GM19438 (cell line): ENCODE results near the gene ITGA11.

ENCODE experiments used
- ATAC-seq: cut with Tn5 transposase; IDR thresholded peaks from one replicate; pipeline ENCODE4 v1.9.1; 2021; ENCODE audit warnings: low read depth; ENCODE audit not compliant: unreplicated experiment

ITGA11 gene

DNA sequence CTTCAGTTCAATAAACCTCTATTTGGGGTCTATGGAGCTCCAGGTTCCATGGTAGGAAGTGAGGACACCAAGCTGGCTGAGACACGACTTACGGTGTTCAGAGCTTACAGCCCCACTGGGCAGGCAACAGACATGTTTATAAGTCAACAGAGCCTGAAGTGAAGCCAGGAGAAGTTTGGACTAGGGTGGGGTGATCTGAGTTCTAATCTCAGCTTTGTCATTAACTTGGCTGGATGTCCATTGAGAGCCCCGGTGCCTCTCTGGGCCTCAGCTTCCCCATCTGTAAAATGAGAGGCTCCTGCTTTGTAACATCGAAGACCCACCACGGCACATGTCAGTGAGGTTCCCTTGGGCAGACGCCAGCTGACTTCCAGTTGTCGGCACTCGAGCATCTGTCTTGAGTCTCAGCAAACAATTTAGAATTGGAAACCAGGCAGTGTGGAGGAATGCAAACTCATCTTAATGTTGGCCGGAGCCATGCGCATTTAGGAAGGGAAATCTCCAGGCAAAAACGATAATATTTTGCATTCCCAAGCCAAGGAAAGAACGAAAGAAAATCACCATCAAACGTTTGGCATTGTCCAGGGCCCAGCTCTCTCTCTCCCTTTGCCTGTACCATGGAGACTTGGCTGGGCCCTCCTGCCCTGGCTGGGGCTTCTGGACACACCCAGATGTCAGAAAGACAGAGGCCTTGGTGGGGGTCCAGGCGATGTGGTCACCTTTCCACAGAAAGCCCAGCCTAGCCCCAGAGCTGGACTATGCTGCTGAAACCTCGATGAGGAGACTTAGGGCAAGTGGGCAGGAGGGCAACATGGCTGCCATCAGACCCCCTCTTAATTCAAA is 18.4 kb downstream of the ITGA11 start:
- no peak for ATAC-seq

DNA sequence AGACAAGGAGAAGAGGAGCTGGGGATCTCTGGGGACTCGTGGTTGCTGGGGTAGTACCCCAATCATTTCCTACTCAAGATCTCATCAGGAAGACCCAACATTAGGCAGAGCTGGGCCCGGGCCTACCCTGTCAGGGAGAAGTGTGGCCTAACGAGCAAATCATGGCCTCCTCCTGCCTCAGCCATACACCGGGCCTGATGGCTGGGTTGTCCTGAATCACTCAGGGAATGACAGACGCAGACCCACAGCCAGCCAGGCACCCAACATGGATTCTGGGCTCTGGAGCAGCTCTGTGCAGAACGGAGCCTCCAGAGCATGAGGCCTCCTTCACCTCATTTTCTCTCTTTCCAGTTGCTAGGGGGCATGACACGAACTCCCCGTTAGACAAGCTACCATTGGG is 19.7 kb downstream of the ITGA11 start:
- ATAC-seq = no peak

DNA sequence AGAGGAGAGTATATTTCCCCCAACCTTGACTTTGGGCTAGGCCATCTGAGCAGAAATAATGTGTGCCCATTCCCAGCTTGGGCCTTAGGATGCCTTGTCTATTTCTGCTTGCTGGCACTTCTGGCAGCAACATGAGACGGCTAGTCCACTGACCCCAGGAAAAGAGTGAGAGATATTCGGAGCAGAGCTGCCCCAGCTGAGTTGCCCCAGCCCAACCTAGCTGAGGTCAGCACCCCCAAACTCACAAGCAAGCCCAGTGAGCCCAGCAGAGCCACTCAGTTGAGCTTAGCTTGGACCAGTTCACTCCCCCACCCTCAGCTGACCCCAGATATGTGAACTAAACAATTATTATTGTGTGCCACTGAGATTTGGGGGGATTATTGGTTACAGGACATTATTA is 20.2 kb downstream of the ITGA11 start:
- ATAC-seq = no peak

DNA sequence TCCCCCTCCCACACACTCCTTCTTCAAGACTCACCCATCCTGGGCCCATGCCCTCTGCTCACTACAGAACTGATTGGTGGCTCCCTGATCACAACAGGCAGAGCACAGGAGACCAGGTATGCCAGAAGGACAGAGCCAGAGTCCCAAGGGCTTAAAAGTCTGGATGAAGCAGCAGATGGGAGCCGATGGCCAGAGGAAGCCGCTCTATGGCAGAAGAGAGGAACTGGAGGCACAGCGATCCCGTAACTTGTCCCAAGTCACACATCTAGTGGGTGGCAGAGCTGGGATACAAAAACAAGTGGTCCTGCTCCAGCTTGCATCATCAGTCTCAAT is 20.7 kb downstream of the ITGA11 start:
- ATAC-seq = no peak

DNA sequence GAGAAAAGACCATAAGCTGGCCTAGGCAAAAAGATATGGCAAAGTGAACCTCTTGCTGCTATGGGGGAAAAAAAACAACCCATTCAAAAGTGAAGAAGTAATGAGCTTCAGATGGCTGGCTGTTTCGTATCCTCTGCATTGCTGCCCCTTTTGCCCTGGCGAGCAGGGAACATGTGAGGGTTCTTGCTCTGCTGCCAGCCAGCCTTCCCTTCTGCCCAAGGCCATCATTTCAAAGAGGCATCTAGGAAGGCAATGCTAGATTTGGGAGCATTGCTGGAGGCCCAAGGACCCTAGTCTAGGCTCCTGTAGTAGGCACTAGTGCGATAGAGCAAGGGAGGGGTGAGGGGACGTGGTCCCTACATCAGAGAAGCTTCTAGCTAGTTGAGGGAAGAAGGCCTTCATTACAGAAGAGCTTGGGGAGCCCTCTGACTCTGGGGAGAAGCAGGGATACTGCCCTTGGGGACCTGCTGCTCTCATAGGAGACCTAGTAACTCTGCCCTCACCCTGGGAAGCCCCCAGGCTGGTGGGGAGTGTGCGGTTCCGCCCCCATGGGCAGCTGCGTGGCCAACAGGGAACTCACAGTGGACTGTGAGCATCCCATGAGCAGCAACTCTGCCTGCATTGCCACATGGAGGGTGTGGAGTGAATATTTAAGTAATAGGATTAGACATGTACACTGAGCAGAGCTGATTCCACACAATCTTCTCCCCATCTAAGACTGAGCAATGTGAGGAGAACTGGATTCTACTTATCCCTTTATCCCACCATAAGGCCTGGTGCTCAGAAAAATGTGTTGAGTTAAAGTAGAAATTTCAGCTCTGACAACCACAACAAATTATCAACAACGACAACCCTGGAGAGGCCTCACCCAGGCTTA is 21.3 kb downstream of the ITGA11 start:
- no peak for ATAC-seq

DNA sequence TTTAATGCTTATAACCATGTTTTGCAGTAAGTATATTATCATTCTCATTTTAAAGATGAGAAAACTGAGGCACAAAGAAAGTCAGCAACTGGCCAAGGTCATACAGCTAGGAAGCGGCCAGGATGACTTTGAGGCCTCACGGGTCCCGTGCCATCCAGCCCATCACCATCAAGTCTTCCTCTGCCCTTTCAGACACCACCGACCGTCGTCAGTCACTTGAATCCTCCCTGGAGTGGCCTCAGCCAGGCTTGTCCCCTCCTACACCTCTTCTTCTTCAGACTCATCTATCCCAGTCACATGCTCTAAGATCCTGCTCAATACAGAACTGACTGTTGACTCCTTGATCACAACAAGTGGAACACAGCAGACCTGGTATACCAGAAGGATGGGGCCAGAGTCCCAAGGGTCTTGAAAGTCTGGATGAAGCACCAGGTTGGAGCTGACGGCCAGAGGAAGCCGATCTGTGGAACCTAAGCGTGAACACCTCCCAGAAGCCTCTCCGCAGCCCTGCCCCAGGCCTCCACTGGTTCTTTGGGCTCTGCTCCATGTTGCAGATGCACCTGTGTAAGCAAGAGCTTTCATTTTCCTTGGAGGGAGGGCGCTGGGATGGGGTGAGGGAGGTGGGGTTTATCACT is 22.1 kb downstream of the ITGA11 start:
- no peak for ATAC-seq

DNA sequence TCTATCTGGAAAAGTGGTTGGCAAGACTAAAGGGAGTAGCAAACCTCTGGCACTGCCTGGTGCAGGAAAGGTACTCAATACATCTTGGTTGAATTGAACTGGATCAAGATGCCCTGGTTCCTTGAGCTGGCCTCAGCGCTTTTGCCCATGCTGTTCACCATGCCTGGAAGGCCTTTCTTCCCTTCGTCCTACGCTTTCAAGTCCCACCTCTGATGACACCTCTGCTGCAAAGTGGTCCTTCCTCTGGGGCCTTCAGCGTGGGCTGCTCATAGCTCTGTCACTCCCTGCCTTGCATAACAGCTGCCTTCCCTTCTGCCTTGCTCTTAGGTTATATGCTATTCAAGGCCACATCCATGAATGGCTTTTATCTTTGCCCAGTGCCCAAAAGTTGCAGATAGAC is 23.0 kb downstream of the ITGA11 start:
- ATAC-seq = no peak

DNA sequence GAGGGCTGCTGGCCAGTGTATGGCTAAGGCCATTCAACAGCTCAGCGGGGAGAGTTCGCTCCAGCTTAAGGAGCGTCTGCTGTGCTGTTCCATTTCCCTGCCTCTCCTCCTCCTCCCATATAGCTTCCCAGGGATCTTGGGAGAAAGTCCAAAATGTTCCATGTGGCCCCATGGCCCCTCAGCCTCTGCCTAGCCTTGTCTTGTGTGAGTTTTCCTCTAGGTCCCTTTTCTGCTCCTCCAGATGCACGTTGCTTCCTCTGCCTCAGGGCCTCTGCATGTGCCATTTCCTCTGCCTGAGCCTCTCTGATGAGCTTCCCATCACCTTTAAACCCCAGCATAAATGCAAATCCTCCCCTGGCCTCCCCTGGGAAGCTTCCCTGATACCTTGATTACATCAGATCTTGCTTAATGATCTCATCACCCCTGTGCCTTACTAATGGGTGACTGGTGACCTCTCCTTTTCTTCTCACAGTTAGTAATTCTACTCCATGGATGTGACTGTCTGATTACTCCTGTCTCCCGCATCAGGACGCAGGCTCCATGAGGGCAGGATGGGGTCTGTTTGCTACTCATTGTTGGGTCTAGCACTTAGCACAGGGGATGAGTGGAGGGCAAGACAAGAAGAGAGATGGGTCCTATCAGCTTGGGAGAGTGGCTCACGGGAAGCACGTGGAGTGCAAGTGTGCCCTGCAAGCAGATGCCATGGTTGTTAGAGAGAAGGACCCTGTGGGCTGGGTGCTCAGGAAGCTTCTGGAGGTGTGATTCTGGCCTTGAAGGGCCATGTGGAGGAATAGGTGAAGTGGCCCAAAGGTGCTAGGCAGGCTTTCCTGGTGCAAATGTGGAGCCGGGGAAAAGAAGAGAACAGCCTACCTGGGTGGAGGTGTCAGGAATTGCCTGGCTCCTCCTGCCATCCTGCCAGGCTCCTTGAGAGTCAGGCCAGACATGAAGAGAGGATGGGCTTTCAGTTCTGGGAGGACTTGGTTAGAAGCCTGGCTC is 23.8 kb downstream of the ITGA11 start:
- no peak for ATAC-seq

DNA sequence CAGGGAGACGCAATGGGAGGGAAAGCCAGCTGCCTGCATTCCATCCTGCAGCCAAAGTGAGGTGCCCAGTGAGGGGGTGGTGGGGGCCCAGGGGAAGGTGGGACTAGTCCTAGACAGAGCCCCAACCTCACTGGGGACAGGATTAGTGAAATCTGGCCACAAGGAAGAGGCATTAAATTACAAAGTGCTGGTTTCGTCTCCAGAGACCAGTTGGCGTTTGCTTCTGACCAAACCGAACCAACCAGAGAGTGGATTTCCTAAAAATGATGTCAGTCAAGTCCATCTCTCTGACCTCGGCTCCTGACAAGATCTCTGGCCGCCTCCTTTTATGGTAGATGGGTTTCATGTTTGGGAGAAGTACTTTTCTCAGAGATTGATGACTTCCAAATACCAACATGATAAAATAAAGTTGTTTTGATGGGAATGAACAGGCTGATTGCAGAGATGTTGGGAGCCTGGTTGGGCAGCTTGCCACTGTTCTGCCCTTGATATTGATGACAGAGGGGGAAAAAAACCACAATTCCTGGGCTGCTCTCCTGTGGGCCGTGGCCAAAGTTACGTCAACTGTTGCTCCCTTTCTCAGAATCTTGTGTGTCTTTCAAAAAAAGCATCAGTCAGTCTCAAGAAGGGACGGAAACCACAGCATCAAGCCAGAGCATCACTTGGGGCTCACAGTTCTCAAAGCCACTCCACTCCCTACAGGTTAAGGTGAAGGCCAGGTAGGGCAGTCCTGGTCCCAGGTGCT is 24.6 kb downstream of the ITGA11 start:
- ATAC-seq = no peak

DNA sequence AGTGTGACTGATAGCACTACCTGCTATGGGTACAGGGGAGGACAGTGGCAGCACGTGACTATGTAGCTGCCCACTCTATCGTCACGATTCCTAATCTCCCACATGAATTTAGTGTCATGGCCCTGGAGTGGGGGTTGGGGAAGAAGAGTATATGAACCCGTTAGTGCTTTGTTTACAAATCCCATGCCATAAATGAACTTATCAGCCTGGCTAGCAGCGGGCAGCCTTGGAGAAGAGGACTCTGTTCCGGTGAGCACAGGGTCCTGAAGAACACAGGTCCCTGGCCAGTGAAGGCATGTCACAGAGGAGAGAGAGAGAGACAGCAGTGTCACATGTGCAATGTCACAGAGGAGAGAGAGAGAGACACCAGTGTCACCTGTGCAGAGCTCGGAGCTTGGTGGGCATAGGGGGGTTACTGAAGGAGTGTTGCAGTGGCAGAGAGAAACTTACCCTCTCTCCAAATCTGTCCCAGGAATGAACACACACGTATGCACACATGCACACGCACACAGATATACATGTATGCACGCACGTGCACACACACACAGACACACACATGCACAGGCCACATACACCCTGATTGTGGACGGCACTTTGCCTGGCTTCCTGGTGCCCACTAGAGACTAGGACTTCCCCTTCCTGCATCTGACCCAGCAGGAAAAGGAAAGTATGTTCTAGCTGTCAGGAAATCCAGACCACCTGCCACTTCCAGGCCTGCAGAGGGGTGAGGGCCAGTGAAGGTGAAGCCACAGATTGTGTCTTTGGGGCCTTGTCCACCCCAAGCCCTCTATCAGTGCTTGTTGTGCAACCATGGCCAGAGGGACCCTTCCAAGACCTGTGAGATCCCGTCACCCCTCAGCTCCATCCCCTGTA is 26.3 kb downstream of the ITGA11 start:
- ATAC-seq = no peak

DNA sequence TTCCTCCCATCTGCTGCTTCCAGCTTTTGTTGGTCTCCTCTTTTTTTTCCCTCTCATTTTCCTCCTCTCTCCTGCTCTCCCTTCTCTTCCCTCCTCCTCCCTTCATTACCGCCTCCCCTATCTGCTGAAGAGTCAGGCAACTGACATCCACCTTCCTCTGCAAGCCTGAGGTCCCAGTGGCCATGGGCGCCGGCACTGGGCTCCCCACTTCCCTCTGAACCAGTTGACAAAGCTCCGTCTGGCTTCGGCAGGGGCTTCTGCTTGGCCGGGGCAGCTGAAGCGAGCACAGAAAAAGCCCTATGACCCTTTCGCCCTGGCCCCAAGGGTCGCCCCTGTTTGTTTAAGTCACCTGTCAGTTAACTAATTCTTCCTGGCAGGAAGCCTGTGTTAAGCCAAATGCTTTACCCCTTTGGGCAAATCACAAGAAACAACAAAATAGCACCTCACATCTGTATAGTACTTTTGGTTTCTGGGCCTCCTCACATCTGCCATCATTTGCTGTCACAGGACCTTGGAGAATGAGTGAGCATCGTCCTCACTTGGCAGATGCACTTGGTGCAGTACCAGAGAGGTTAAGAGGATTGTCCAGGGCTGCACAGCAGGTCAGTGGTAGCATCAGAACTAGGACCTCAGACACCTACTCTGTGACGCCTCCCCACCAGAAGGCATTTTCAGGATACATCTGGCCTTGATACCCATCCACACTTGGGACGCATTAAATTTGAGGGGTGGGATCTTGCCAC is 27.7 kb downstream of the ITGA11 start:
- no peak for ATAC-seq

DNA sequence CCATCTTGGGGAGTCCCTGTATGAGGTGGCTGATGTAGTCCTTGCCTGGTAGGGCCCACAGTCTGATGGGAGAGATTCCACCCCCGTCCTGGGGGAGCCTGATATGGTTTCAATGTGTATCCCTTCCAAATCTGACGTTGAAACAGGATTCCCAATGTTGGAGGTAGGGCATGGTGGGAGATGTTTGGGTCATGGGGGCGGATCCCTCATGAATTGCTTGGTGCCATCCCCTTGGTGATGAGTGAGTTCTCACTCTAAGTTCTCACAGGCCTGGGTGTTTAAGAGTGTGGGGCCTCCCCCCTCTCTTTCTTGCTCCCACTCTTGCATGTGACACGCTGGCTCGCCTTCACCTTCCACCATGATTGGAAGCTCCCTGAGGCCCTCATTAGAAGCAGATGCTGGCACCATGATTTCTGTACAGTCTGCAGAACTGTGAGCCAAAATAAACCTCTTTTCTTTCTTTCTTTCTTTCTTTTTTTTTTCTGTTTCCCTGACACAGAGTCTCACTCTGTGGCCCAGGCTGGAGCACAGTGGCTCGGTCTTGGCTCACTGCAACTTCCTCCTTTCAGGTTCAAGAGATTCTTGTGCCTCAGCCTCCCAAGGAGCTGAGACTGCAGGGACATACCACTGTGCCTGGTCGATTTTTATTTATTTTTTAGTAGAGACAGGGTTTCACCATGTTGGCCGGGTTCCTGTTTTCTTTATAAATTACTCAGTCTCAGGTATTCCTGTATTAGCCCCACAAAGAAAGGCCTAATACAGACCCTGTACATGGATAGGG is 28.6 kb downstream of the ITGA11 start:
- ATAC-seq = no peak

DNA sequence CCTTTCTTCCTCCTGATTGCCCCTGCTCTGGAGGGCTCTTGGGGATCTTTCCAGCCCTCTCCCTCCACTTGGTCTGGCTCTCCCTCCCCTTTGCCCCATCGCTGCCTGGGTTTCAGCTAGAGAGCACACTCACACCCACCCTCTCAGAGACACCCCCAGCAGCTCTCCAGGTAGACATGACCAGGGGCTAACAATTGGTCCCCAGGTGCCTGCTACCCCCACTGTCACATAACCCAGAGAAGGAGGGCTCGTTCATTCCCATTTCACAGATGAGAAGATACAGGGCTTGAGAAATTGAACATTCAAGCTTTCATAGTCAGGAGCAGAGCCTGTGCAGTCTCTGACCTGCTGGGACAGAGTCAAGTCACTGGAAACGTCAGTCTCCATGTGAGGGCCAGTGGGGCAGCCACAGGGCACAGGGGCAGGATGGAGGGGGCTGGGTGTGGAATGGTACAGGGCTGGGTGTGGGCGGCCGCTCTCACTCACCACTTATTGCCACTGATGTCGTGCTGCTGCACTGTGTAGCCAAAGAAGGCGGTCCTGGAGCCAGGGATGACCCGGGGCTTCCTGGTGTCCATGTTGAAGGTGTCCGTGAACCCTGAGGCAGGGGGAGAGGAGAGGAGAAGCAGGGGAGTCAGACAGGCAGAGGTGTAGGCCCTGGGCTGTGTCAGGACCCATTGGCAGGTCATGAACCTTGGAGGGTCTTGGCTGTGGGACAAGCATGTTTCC is 29.4 kb downstream of the ITGA11 start:
- ATAC-seq = no peak

DNA sequence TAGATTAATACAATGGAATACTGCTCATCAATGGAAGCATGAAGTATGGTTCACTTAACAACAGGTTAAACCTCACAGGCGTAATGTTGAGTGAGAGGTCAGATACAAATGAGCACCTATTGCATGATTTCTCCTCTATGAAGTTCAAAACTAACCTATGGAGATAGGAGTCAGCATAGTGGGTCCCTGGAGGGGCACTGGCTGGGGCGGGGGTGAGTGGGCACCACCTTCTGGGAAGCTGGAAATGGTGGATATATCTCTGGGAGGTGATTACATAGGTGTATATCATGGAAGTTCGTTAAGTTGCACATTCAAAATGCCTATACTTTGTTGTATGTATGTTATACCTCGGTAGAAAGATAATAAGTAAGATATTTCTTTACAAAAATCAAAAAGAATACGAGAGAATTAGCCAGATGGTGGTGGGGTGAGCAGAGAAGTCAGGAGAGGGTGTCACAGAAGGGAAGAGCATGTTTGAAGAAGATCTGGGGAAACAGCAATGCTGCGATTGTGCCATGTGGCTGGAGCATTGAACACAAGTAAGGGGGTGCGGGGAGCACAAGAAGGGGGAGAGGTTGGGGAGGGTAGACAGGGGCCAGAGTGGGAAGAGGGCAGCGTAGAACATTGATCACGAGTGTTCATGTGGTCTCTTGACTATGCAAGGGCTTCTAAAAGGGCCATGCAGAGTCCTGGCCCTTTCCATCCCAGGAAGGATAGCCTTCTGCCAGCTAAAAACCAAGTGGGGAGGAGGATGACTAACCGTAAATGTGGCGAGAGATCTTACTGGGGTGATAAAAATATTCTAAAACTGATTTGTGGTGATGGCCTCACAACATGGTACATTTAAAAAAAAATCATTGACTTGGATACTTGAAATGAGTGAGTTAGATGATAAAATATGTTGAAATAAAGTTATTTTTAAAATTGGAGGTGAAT is 30.2 kb downstream of the ITGA11 start:
- no peak for ATAC-seq

DNA sequence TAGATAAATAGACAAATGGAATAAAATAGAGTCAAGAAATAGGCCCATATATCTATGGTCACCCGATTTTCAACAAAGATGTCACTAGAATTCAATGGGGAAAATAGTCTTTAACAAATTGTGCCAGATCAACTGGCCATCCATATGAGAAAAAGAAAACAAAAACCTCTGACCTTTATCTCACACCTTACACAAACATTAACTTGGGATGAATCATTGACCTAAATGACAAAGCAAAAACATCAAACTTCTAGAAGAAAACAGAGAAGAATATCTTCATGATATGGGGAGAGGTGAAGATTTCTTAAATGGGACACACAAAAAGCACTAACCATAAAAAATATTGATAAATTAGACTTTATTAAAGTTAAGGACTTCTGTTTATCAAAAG is 31.9 kb downstream of the ITGA11 start:
- ATAC-seq = no peak
